ENCODE measurements around the gene BBS12. TPM values are rescaled to one million over a fixed set of nuclear protein-coding genes. Genes with fewer than 3 reads are reported as not detected.

The BBS12 gene
- total and polyA plus RNA-seq, 9 of the 15 experiments (the other 6 are each of a cell fraction or from before 2014, with no cell fraction given), result 2.7 to 6.5 (median 3.3) TPM

- TF ChIP-seq KDM4B (IDR thresholded peaks at IDR 0.05; ENCODE audit: borderline replicate concordance in 2 of 2, low read depth in 1 of 2), result no peak
- TF ChIP-seq, protein P1, sequence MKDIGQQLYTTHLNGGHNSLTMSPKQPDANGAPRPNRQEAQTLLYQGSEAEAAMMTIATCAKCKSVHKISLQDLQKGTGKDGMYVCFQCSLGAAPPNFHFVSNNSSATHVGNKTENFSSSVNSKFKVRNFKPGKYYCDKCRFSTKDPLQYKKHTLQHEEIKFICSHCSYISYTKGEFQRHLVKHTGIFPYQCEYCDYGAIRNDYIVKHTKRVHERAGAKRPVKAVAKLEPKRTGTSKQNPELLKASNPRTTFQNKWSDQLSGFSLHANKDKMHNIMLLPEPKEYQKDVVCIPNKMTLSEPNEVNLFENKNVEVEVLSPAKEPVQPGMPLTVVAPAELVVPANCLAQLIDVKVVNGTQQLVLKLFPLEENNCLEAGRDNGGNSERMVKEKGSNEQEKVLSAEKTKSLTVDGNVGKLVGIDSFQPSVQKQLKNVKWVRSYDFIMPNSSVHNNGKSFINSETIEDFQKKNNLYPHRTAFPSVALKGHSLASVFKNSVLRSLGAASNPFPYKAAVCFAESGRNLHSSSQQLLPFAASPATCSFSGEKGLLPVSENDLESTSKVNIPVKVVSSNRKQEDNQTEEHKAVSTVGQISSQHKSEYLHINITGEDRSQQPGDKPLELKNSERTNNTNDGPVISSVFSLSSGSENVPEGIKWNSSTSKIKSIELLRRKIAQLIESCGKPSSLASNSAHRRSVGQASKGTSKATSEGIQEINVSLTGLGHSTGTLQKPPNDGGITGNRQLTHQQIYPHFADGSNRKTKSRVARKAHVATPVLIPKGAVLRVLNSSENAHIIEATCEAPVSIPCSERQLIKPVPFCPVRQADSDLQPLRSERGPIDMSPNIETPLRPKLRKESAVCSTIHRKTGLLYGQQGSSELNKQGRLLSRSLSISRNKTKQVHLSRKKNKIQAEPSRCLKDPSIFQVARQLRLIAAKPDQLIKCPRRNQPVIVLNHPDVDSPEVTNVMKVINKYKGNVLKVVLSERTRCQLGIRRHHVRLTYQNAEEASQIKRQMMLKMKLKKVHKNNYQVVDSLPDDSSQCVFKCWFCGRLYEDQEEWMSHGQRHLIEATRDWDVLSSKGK (CRISPR knock-in tag; IDR thresholded peaks at IDR 0.05), result no peak
- TF ChIP-seq HDAC1 (IDR thresholded peaks at IDR 0.05), result 0 out of 4 replicates have a peak, but pooled peaks of 1 of the 2 experiments have one; percentile 42
- no peak for TF ChIP-seq KDM2B (CRISPR knock-in tag; IDR thresholded peaks at IDR 0.05)
- TF ChIP-seq, protein P2, sequence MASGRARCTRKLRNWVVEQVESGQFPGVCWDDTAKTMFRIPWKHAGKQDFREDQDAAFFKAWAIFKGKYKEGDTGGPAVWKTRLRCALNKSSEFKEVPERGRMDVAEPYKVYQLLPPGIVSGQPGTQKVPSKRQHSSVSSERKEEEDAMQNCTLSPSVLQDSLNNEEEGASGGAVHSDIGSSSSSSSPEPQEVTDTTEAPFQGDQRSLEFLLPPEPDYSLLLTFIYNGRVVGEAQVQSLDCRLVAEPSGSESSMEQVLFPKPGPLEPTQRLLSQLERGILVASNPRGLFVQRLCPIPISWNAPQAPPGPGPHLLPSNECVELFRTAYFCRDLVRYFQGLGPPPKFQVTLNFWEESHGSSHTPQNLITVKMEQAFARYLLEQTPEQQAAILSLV (tag; IDR thresholded peaks at IDR 0.05), result no peak
- 0 out of 2 replicates have a peak, but pooled peaks have one; percentile 24 for TF ChIP-seq FOXM1 (IDR thresholded peaks at IDR 0.05; ENCODE audit: low read depth)
- no peak for TF ChIP-seq FOXM1 (CRISPR knock-in tag; IDR thresholded peaks at IDR 0.05; ENCODE audit: low read depth)
- TF ChIP-seq, protein P3, sequence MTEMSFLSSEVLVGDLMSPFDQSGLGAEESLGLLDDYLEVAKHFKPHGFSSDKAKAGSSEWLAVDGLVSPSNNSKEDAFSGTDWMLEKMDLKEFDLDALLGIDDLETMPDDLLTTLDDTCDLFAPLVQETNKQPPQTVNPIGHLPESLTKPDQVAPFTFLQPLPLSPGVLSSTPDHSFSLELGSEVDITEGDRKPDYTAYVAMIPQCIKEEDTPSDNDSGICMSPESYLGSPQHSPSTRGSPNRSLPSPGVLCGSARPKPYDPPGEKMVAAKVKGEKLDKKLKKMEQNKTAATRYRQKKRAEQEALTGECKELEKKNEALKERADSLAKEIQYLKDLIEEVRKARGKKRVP (CRISPR knock-in tag; IDR thresholded peaks at IDR 0.05), result no peak
- TF ChIP-seq PHTF2 (CRISPR knock-in tag; IDR thresholded peaks at IDR 0.05), result no peak
- no peak for TF ChIP-seq ZFP36 (IDR thresholded peaks at IDR 0.05; ENCODE audit: low read depth, low read length, partially characterized antibody)
- no peak for TF ChIP-seq SMAD4 (CRISPR knock-in tag; conservative IDR thresholded peaks at IDR 0.05)
- TF ChIP-seq RBM39 (optimal IDR thresholded peaks at IDR 0.05; ENCODE audit: low read depth, low read length), result no peak
- TF ChIP-seq XRCC5 (IDR thresholded peaks at IDR 0.05; ENCODE audit: low read depth, low read length), result no peak
- no peak for TF ChIP-seq MXD1 (CRISPR knock-in tag; IDR thresholded peaks at IDR 0.05; ENCODE audit: borderline replicate concordance, poor library complexity, severe bottlenecking)
- TF ChIP-seq FOXJ2 (tag; IDR thresholded peaks at IDR 0.05), result no peak
- no peak for TF ChIP-seq POLR3G (IDR thresholded peaks at IDR 0.05; ENCODE audit: extremely low read depth, insufficient read length, insufficient replicate concordance)
- peak; percentile 75 for TF ChIP-seq ARID1B (IDR thresholded peaks at IDR 0.05)
- 0 out of 2 replicates have a peak, but pooled peaks have one; percentile 19 for TF ChIP-seq STAT5A (IDR thresholded peaks at IDR 0.05; ENCODE audit: borderline replicate concordance, low read length)
- peak; percentile 20; the same call in 1 of the 2 replicates for TF ChIP-seq CXXC5 (CRISPR knock-in tag; IDR thresholded peaks at IDR 0.05)
- TF ChIP-seq TGIF2 (CRISPR knock-in tag; IDR thresholded peaks at IDR 0.05), result no peak
- TF ChIP-seq C11orf30 (IDR thresholded peaks at IDR 0.05; ENCODE audit: low read depth), result peak; percentile 19; the same call in 1 of the 2 replicates
- TF ChIP-seq ZSCAN32 (CRISPR knock-in tag; IDR thresholded peaks at IDR 0.05), result no peak
- TF ChIP-seq HNRNPK (IDR thresholded peaks at IDR 0.05; ENCODE audit: low read depth, low read length, poor library complexity, severe bottlenecking), result no peak
Observed at GRCh38 chr4:122775039-122775438, 42.5 kb downstream of the BBS12 start (continued).

Measured in K562 (cell line).